HCT116 (cell line): ENCODE measurements around the gene MRPL16.
"Not testable (repeated sequence)": the region's sequence is repeated elsewhere in the genome, so short reads cannot be mapped to it uniquely, and the experiment has no call there.

Experiments
- CBX3 ChIP-seq: IDR thresholded peaks from 2 replicates; pipeline ENCODE4 v1.6.1; 2012; ENCODE audit warnings: low read depth
- CEBPB ChIP-seq: IDR thresholded peaks from 2 replicates; pipeline ENCODE4 v1.6.1; 2012; ENCODE audit warnings: low read depth
- CTCF ChIP-seq, 3 experiments: fragments of 200-600 bp in 1 of 3; sonication (generic) in 1 of 3; IDR thresholded peaks in 2 of 3; conservative IDR thresholded peaks in 1 of 3; 2 replicates each; pipeline ENCODE4 v1.5.1; 2012 to 2017; ENCODE audit warnings: low read depth in 2 of 3, low read length in 2 of 3, antibody characterized with exemption in 1 of 3, borderline replicate concordance in 1 of 3, control low read depth in 1 of 3, mild to moderate bottlenecking in 1 of 3, mixed read lengths in 1 of 3, mixed run types in 1 of 3, moderate library complexity in 1 of 3; ENCODE audit not compliant: insufficient read depth in 1 of 3
- EZH2 ChIP-seq: fragments of 200-600 bp; sonication (generic); IDR thresholded peaks from 2 replicates; pipeline ENCODE4 v1.6.1; 2017; ENCODE audit warnings: antibody characterized with exemption, mixed run types
- JUND ChIP-seq: IDR thresholded peaks from 2 replicates; pipeline ENCODE4 v1.6.1; 2012
- MAX ChIP-seq: IDR thresholded peaks from 2 replicates; pipeline ENCODE4 v1.6.1; 2012
- POLR2A ChIP-seq: IDR thresholded peaks from 2 replicates; pipeline ENCODE4 v1.7.0; 2011; ENCODE audit warnings: borderline replicate concordance; ENCODE audit not compliant: insufficient read depth, insufficient read length; ENCODE audit errors: extremely low read depth
- POLR2AphosphoS5 ChIP-seq: IDR thresholded peaks from 2 replicates; pipeline ENCODE4 v1.6.1; 2011; ENCODE audit warnings: mild to moderate bottlenecking, low read depth, low read length, moderate library complexity
- SIN3A ChIP-seq: IDR thresholded peaks from 2 replicates; pipeline ENCODE4 v1.6.1; 2012; ENCODE audit warnings: low read depth
- SP1 ChIP-seq: IDR thresholded peaks from 2 replicates; pipeline ENCODE4 v1.6.1; 2012; ENCODE audit warnings: low read depth
- TCF7L2 ChIP-seq: IDR thresholded peaks from 2 replicates; pipeline ENCODE4 v1.7.0; 2011; ENCODE audit warnings: borderline replicate concordance, inconsistent platforms; ENCODE audit not compliant: insufficient read depth, insufficient read length; ENCODE audit errors: extremely low read depth
- YY1 ChIP-seq: IDR thresholded peaks from 2 replicates; pipeline ENCODE4 v1.6.1; 2011; ENCODE audit warnings: low read length, low read depth, moderate library complexity, mild to moderate bottlenecking; ENCODE audit not compliant: insufficient replicate concordance; ENCODE audit errors: extremely low read depth

- TF ChIP-seq CBX3; CTCF (IDR thresholded peaks at IDR 0.05 in 2 of 3, conservative IDR thresholded peaks at IDR 0.05 in 1 of 3; ENCODE audit: borderline replicate concordance in 1 of 3, insufficient read depth in 1 of 3, low read depth in 2 of 3, low read length in 2 of 3); POLR2AphosphoS5; YY1; SP1; JUND; CEBPB; TCF7L2; POLR2A; SIN3A; EZH2; MAX: not testable (repeated sequence)
Measured at GRCh38 chr11:59851416-59851815, 40.8 kb upstream of the MRPL16 start.
